IMR-90 (cell line): Measurements from ENCODE around the gene TDRKH.

ENCODE experiments used
- CEBPB ChIP-seq: IDR thresholded peaks from 2 replicates; pipeline ENCODE4 v1.6.1; 2012; ENCODE audit warnings: low read depth, low read length, improper control_type of control experiment
- CHD1 ChIP-seq: IDR thresholded peaks from 2 replicates; pipeline ENCODE4 v1.6.1; 2012; ENCODE audit warnings: low read depth, low read length, improper control_type of control experiment
- CTCF ChIP-seq: conservative IDR thresholded peaks from 2 replicates; pipeline ENCODE4 v1.5.1; 2012; ENCODE audit warnings: mild to moderate bottlenecking, low read depth, low read length, improper control_type of control experiment
- NFE2L2 ChIP-seq: fragments of 150-350 bp; IDR thresholded peaks from 2 replicates; pipeline ENCODE4 v1.6.1; 2016; ENCODE audit warnings: low read depth, mild to moderate bottlenecking, low read length
- POLR2A ChIP-seq: IDR thresholded peaks from 2 replicates; pipeline ENCODE4 v1.6.1; 2012; ENCODE audit warnings: mild to moderate bottlenecking, low read depth, low read length

GRCh38 chr1:151801846-151802245 is 11.5 kb upstream of the TDRKH start:
- no peak for TF ChIP-seq POLR2A
- TF ChIP-seq CHD1: no peak
- TF ChIP-seq NFE2L2: no peak
- no peak for TF ChIP-seq CTCF
- TF ChIP-seq CEBPB: no peak
